Left renal cortex interstitium (tissue), 4 donors: ENCODE data around the gene ZNF473. TPM values are rescaled to one million over a fixed set of nuclear protein-coding genes. Genes with fewer than 3 reads are reported as not detected.
"Not testable (repeated sequence)": the region's sequence is repeated elsewhere in the genome, so short reads cannot be mapped to it uniquely, and the experiment has no call there.

Source experiments
- DNase-seq, 4 donors: peaks; one replicate each; pipeline ENCODE4 v3.0.0-alpha.2; 2013; ENCODE audit warnings: low read depth in 4 of 4, low spot score in 2 of 4, missing footprints in 1 of 4
- polyA plus RNA-seq, 4 donors: library from polyadenylated mRNA; unstranded; fragments of 120-200 nt; gene quantifications; one replicate each; pipeline ENCODE4 v1.2.1, GENCODE V29; 2013; ENCODE audit not compliant: insufficient read length in 4 of 4

The ZNF473 gene
- polyA plus RNA-seq, 4 donors, result 13.0 to 17.3 (median 15.4) TPM

DNA sequence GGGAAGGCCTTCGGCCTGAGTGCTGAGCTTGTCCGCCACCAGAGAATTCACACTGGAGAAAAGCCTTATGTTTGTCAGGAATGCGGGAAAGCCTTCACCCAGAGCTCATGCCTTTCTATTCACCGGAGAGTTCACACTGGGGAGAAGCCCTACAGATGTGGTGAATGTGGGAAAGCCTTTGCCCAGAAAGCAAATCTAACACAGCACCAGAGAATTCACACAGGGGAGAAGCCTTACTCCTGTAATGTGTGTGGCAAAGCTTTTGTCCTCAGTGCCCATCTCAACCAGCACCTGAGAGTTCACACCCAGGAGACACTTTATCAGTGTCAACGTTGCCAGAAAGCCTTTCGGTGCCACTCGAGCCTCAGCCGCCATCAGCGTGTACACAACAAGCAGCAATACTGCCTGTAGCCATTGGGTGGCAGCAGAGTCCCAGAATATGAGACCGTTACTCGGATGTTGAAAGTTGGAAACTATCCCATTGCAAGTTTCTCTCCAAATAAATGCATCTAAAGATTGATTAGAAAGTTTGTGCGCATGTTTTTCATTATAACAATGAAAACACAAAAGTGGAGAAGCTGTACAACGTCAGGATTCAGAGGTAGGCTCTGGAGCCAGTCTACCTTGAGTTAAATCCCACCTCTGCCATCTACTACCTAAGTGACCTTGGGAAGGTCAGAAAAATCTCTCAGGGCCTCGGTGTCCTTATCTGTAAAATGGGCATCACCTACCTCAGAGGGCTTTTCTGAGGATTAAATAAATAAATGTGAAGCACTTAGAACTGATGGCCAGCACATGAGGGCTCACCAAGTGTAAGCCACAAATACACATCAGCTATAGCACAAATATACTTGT, 21.1 kb downstream of the ZNF473 start:
- DNase-seq, result peak in 3 of 4 donors; percentile 16 to 49 (median 17)

DNA sequence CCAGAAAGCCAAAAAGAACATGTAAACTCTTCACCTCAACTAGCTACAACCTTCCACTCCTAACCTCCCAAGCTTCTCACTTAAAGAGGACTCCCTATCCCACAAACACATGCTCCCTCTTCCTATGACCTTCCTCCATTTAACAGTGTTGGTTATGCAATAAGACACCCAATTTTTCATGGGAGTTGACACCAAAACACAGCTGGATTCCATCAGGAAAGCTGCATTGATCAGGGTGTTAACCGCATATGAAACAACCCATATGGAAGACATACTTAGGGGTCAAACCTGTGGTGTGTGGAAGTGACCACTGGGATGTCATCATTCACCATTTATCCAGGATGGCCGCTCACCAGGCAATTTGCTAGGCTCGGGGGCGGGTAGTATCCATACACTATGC, 21.9 kb downstream of the ZNF473 start:
- DNase-seq, result no peak

DNA sequence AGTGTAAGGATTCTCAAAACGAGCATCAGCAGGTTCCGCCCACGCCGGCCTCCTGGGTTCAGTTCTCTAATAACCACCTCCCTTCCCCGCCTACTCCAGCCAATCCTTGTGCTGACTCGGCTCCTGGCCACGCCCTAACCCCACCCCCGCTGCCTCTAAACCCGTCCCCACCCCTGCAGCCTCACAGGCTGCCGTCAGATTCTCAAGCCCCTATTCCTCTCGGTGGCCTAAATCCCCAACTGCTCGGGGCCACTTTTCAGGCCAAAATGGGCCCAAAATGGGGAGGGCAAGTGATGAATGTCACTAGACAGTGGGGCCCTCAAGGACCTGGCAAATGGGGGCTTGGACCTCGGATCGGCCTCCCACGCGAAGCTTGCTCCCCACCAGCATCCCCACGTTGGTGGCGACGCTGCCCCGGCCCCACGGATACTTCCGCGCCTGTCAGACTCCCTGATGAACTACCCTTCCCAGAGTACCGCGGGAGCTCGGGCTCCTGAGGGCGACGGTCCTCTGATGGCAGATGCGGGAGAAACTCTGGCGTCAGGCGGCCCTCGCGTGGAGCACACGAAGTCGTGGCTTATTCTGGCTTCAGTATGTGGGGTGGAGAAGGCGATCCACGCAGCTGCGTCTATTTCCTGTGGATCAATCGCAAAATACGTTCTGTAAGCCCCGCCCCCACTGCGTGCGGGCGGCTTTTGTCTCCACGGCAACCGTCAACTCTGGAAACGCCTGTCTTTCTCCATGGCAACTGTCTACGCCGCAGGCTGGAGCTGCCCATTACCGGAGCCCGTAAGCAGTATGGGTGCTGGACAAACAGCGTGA, 24.8 kb downstream of the ZNF473 start:
- peak; percentile 50 to 77 (median 66) for DNase-seq

DNA sequence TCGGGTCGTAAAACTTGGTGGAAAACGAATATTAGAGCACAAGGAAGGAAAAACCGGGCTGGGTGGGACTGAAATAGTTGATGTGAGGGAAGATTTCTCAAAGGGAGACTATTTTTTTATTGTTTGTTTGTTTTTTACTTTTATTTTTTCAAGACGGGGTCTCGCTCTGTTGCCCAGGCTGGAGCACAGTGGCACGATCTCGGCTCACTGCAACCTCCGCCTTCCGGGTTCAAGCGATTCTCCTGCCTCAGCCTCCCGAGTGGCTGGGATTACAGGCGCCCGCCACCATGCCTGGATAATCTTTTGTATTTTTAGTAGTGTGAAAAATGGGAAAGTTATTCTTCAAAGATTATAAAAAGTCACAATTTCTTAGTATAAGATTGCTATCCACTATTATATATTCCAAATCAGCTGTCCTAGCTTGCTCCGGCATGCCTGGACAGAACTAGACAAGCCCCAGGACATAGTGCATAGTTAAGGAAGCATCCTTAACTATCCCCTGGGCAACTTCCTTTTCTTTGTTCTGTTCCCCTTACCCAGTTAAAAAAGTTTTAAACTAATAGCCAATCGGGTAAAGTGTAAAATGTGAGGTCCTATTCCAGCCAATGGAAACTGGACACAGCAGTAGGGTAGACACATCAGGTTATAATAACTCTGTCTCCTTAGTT, 25.6 kb downstream of the ZNF473 start:
- not testable (repeated sequence) for DNase-seq

GRCh38 chr19:50051964-50052363, 26.2 kb downstream of the ZNF473 start:
- no peak for DNase-seq

DNA sequence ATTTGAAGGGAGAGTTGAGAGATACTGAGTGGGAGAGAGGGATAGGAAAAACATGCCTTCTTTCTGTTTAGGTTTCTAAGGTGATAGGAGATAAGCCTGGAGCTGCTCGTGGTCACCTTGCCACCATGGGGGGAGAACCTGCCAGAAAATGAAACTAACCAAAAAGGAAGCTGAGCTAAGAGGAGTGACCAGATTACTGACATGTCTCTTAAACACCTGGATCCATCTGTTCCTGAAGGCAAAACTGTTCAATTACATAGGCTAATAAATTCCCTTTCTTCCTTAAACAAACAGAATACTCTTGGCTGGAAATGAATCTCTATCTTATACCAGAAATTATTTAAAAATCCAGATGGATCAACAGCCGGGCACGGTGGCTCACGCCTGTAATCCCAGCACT, 27.3 kb downstream of the ZNF473 start:
- DNase-seq, result no peak

DNA sequence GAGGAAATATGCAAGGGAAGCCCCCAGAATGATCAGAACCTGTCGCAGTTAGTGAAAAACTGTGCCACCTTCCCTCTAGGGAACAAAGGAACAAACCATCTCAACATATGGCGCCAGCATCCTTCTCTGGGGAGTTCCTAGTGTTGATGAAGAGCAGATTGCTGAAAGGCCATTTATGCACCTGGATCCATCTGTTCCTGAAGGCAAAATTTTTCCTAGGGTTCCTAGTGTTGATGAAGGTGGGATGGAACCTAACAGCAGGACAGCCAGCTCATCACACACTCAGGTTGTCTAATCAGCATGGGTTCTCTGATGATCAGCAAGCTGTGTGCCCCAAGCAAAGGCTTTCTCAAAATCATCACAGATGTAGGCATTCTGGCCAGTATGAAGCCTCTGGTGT, 32.6 kb downstream of the ZNF473 start:
- DNase-seq, result no peak

DNA sequence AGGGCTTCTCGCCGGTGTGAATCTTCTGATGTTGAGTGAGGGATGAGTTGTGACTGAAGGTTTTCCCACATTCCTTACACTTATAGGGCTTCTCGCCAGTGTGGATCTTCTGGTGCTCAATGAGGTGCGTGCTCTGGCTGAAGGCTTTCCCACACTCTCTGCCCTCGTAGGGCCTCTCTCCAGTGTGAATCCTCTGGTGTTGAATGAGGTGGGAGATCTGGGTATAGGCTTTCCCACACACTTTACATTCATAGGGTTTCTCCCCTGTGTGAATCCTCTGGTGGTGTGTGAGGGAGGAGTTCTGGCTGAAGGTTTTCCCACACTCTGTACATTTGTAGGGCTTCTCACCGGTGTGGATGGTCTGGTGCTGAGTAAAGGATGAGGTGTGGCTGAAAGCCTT, 33.2 kb downstream of the ZNF473 start:
- no peak for DNase-seq

GRCh38 chr19:50060107-50060506, 34.3 kb downstream of the ZNF473 start:
- DNase-seq, result no peak

DNA sequence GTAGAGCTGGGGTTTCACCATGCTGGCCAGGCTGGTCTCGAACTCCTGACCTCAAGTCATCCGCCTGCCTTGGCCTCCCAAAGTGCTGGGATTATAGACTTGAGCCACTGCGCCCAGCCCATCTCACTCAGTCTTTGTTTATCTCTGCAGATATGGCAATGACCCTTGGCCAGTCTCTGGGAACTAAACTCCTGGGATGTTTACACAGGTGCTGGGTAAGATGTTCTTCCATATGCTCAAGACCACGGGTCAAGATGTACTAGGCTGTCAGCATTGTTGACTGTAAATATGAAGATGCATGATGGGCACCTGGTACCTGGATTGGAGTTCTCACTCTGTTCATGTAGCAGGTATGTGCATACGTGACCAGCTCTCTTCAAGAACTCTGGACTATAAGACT, 35.8 kb downstream of the ZNF473 start:
- no peak for DNase-seq

GRCh38 chr19:50065938-50066337, 40.1 kb downstream of the ZNF473 start:
- no peak for DNase-seq

DNA sequence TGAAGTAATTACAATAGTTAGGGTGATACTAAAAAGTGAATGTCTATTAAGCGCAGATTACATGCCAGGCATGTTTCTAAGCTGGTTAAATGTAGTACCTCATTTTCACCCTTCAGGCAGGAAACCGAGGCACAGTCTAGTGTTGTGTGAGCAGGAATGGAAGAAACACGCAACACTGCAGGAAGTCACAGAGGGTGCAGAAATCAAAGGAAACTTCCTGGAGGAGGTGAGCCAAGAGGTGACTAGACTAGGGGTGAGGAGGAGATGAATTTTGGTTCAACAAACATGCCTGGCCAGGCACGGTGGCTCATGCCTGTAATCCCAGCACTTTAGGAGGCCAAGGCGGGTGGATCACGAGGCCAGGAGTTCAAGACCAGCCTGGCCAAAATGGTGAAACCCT, 41.8 kb downstream of the ZNF473 start:
- no peak for DNase-seq

- not testable (repeated sequence) for DNase-seq
Measured at GRCh38 chr19:50068382-50068781, 42.6 kb downstream of the ZNF473 start.

- not testable (repeated sequence) for DNase-seq
Measured at GRCh38 chr19:50075076-50075475, 49.3 kb downstream of the ZNF473 start.

DNA sequence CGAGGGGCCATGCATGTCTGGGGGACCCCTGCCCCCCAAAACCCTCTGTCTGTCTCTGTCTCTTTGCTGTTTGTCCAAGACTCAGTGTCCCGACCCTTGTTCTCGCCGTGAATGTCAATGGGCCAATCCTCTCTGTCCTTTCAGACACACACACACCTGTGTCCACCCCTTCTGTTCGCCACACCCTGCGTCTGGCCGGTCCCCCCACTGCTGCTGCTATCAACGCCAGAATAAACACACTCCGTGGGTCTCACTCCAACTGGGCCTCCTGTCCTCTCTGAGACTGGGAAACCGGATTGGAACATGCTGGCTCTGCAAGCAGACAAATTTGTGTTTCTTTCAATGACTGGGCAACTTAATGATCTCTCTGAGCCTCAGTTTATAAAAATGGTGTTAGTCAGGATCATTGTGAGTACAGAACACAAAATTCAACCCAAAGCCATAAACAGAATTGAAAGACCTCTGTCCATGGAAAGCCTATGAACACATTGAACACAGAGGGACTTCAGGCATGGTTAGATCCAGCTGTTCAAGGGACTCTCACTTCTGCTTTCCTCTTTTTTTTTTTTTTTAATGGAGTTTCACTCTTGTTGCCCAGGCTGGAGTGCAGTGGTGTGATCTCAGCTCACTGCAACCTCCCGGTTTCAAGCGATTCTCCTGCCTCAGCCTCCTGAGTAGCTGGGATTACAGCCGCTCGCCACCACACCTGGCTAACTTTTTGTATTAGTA, 50.0 kb downstream of the ZNF473 start:
- not testable (repeated sequence) for DNase-seq

- DNase-seq, result not testable (repeated sequence)
Measured at GRCh38 chr19:50076581-50077355, 51.0 kb downstream of the ZNF473 start.

GRCh38 chr19:50079014-50079413, 53.2 kb downstream of the ZNF473 start:
- not testable (repeated sequence) for DNase-seq

- DNase-seq, result not testable (repeated sequence)
Measured at GRCh38 chr19:50084440-50084839, 58.6 kb downstream of the ZNF473 start.

DNA sequence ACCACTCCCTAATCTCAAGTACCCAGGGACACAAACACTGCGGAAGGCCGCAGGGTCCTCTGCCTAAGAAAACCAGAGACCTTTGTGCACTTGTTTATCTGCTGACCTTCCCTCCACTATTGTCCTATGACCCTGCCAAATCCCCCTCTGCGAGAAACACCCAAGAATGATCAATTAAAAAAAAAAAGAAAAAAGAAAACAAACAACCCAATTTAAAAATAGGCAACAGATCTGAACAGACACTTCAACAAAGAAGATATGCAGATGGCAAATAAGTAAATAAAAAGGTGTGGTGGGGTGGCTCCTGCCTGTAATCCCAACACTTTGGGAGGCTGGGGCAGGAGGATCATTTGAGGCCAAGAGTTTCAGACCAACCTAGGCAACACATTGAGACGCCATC, 61.3 kb downstream of the ZNF473 start:
- DNase-seq, result not testable (repeated sequence)

DNA sequence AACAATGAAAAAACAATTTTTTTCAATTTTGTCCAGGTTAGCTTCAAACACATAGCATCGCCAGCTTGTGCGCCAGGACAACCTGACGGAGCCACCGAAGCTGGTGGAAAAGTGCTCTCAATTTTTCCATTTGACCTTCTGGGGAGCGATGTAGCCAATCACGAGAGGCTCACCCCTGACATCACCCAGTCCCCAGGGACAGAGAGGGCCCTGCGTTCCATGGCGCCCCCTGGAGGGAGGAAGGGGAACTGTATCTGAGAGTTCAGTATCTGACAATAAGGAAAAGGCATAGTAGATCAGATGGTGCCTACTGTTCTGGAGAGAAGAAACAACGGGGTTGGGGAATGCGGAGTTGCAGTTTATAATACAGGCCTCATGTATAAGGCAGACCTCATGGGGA, 64.9 kb downstream of the ZNF473 start:
- DNase-seq, result not testable (repeated sequence)
